ENCODE results near the gene ZCWPW2.

DNA sequence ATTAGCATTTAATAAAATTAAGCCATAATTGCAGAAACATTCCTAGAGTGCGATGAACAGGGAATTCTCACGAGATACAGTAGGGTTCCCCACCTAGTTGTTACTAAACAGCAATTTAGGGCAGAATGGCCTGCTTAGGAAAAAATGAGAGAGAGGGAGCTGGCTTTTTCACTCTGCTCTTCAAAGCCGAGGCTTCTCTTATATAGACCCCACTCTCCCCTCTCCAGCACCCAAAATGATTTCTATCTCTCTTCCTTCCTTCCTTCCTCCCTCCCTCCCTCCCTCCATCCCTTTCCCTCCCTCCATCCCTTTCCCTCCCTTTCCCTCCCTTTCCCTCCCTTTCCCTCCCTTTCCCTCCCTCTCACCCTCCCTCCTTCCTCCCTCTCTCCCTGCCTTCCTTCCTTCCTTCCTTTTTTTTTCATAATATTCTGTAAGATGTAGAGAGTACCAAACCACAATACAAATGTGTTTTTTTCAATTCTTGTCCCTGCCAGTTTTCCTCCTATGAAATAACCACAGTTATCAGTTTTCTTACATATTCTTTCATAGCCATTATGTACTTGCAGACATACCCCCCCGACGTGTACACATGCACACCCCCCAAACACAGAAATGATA lies 48.1 kb upstream of the ZCWPW2 start:
- TF ChIP-seq, protein P1, sequence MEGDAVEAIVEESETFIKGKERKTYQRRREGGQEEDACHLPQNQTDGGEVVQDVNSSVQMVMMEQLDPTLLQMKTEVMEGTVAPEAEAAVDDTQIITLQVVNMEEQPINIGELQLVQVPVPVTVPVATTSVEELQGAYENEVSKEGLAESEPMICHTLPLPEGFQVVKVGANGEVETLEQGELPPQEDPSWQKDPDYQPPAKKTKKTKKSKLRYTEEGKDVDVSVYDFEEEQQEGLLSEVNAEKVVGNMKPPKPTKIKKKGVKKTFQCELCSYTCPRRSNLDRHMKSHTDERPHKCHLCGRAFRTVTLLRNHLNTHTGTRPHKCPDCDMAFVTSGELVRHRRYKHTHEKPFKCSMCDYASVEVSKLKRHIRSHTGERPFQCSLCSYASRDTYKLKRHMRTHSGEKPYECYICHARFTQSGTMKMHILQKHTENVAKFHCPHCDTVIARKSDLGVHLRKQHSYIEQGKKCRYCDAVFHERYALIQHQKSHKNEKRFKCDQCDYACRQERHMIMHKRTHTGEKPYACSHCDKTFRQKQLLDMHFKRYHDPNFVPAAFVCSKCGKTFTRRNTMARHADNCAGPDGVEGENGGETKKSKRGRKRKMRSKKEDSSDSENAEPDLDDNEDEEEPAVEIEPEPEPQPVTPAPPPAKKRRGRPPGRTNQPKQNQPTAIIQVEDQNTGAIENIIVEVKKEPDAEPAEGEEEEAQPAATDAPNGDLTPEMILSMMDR (IDR thresholded peaks at IDR 0.05): no peak
- TF ChIP-seq MYC (IDR thresholded peaks at IDR 0.05; ENCODE audit: borderline replicate concordance, low read length): no peak
- no peak for TF ChIP-seq CEBPB (IDR thresholded peaks at IDR 0.05)
- TF ChIP-seq SMC3 (IDR thresholded peaks at IDR 0.05): no peak
- no peak for TF ChIP-seq POLR2A (IDR thresholded peaks at IDR 0.05; ENCODE audit: low read length)
- TF ChIP-seq POLR2AphosphoS2 (conservative IDR thresholded peaks at IDR 0.05; ENCODE audit: low read length): no peak
- TF ChIP-seq, protein P2, sequence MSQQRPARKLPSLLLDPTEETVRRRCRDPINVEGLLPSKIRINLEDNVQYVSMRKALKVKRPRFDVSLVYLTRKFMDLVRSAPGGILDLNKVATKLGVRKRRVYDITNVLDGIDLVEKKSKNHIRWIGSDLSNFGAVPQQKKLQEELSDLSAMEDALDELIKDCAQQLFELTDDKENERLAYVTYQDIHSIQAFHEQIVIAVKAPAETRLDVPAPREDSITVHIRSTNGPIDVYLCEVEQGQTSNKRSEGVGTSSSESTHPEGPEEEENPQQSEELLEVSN (IDR thresholded peaks at IDR 0.05; ENCODE audit: borderline replicate concordance, low read depth): no peak
- TF ChIP-seq, protein P3, sequence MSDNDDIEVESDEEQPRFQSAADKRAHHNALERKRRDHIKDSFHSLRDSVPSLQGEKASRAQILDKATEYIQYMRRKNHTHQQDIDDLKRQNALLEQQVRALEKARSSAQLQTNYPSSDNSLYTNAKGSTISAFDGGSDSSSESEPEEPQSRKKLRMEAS (IDR thresholded peaks at IDR 0.05): no peak
- no peak for TF ChIP-seq KDM1A (IDR thresholded peaks at IDR 0.05; ENCODE audit: low read depth)
- TF ChIP-seq NFE2L2 (conservative IDR thresholded peaks at IDR 0.05; ENCODE audit: low read length): no peak
- TF ChIP-seq MAFK (IDR thresholded peaks at IDR 0.05; ENCODE audit: partially characterized antibody): no peak
- no peak for TF ChIP-seq CBX8 (IDR thresholded peaks at IDR 0.05)
- TF ChIP-seq FOXS1 (CRISPR knock-in tag; IDR thresholded peaks at IDR 0.05): no peak

Data from A549 (cell line).